ENCODE data around the gene TRPM3.
"Not testable (repeated sequence)": the region's sequence is repeated elsewhere in the genome, so short reads cannot be mapped to it uniquely, and the experiment has no call there.

The TRPM3 gene

DNA sequence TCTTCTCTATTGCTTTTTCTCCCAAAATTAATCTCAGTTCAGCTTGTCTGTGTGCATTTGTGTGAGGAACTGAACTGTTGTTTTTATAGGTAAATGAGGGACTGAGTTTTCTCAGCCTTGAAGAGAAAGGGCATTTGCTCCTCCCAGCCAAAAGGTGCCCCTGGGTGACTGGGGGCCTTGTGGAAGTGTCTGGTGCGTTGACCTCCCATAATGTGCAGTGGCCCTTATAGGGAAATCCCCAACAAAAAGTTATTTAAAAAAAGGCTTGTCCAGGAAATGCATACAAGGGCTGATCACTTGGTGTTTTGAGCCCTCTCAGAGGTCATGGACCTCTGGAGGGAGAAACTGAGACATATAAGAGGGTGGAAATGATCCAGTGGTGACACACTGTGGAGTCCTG lies 467.3 kb downstream of the TRPM3 start:
- Histone ChIP-seq H3K27ac (ENCODE audit: extremely low read depth, low read depth, low read length) (no peak overlapping the region), H3K9me3 (ENCODE audit: control insufficient read depth, insufficient read depth, low read depth, low read length) (no peaks in the 10 kb centered on the region), H3K4me1 (ENCODE audit: control insufficient read depth, insufficient read depth, low read length) (no peaks in the 10 kb centered on the region), H3K36me3 (ENCODE audit: control insufficient read depth in 2 of 2, insufficient read depth in 1 of 2, low read length in 2 of 2) (no peaks in the 10 kb centered on the region), H3K4me3 (ENCODE audit: low read depth, low read length) (no peak overlapping the region)
- POLR2A ChIA-PET = no interaction called here
- CTCF ChIA-PET = interaction anchor here (0.7 kb wide), 2 partner anchors 8 to 14 kb away, joined by 3 read pairs; no protein-coding TSS in a partner anchor
- TF ChIP-seq ZSCAN30 (tag by site-specific recombination; IDR thresholded peaks at IDR 0.05) = no peak
- TF ChIP-seq ZBTB20 (tag by site-specific recombination; IDR thresholded peaks at IDR 0.05) = no peak
- TF ChIP-seq ZNF174 (tag by site-specific recombination; IDR thresholded peaks at IDR 0.05) = no peak
- no peak for TF ChIP-seq ZNF354C (tag by site-specific recombination; IDR thresholded peaks at IDR 0.05; ENCODE audit: borderline replicate concordance, low read depth)
- no peak for TF ChIP-seq ZSCAN16 (tag by site-specific recombination; IDR thresholded peaks at IDR 0.05)
- no peak for TF ChIP-seq ZNF175 (tag by site-specific recombination; IDR thresholded peaks at IDR 0.05)
- TF ChIP-seq ZNF707 (tag by site-specific recombination; IDR thresholded peaks at IDR 0.05) = no peak
- TF ChIP-seq, protein P1, sequence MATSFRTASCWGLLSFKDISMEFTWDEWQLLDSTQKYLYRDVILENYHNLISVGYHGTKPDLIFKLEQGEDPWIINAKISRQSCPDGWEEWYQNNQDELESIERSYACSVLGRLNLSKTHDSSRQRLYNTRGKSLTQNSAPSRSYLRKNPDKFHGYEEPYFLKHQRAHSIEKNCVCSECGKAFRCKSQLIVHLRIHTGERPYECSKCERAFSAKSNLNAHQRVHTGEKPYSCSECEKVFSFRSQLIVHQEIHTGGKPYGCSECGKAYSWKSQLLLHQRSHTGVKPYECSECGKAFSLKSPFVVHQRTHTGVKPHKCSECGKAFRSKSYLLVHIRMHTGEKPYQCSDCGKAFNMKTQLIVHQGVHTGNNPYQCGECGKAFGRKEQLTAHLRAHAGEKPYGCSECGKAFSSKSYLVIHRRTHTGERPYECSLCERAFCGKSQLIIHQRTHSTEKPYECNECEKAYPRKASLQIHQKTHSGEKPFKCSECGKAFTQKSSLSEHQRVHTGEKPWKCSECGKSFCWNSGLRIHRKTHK (tag by site-specific recombination; IDR thresholded peaks at IDR 0.05) = no peak
- no peak for TF ChIP-seq SALL2 (tag by site-specific recombination; IDR thresholded peaks at IDR 0.05; ENCODE audit: borderline replicate concordance)
- TF ChIP-seq TRIM28 (IDR thresholded peaks at IDR 0.05; ENCODE audit: borderline replicate concordance, low read length) = no peak
- no peak for TF ChIP-seq BCL11B (tag by site-specific recombination; IDR thresholded peaks at IDR 0.05; ENCODE audit: low read depth)
- no peak for TF ChIP-seq SP7 (tag by site-specific recombination; IDR thresholded peaks at IDR 0.05)
- TF ChIP-seq ZNF19 (tag by site-specific recombination; IDR thresholded peaks at IDR 0.05; ENCODE audit: low read depth) = no peak
- TF ChIP-seq, protein P2, sequence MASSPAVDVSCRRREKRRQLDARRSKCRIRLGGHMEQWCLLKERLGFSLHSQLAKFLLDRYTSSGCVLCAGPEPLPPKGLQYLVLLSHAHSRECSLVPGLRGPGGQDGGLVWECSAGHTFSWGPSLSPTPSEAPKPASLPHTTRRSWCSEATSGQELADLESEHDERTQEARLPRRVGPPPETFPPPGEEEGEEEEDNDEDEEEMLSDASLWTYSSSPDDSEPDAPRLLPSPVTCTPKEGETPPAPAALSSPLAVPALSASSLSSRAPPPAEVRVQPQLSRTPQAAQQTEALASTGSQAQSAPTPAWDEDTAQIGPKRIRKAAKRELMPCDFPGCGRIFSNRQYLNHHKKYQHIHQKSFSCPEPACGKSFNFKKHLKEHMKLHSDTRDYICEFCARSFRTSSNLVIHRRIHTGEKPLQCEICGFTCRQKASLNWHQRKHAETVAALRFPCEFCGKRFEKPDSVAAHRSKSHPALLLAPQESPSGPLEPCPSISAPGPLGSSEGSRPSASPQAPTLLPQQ (tag by site-specific recombination; IDR thresholded peaks at IDR 0.05) = no peak
- no peak for TF ChIP-seq ZNF266 (tag by site-specific recombination; IDR thresholded peaks at IDR 0.05; ENCODE audit: low read depth)
- no peak for TF ChIP-seq ZNF626 (tag by site-specific recombination; IDR thresholded peaks at IDR 0.05)
- no peak for TF ChIP-seq EGR2 (tag by site-specific recombination; IDR thresholded peaks at IDR 0.05; ENCODE audit: low read depth)
- TF ChIP-seq ZFHX2 (tag by site-specific recombination; conservative IDR thresholded peaks at IDR 0.05) = no peak

DNA sequence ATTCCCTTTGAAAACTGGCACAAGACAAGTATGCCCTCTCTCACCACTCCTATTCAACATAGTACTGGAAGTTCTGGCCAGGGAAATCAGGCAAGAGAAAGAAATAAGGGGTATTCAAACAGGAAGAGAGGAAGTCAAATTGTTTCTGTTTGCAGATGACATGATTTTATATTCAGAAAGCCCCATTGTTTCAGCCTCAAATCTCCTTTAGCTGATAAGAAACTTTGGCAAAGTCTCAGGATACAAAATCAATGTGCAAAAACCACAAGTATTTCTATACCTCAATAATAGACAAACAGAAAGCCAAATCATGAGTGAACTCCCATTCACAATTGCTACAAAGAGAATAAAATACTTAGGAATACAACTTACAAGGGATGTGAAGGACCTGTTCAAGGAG lies 476.8 kb downstream of the TRPM3 start:
- H3K4me1 ChIP-seq (ENCODE audit: control insufficient read depth, insufficient read depth, low read length); H3K4me3 ChIP-seq (ENCODE audit: low read depth, low read length); H3K36me3 ChIP-seq (ENCODE audit: control insufficient read depth in 2 of 2, insufficient read depth in 1 of 2, low read length in 2 of 2); H3K9me3 ChIP-seq (ENCODE audit: control insufficient read depth, insufficient read depth, low read depth, low read length); H3K27ac ChIP-seq (ENCODE audit: extremely low read depth, low read depth, low read length); POLR2A ChIA-PET: not testable (repeated sequence)
- CTCF ChIA-PET = interaction anchor here (11.2 kb wide), 1 partner anchor 604 kb away, joined by 109 read pairs; no protein-coding TSS in a partner anchor

DNA sequence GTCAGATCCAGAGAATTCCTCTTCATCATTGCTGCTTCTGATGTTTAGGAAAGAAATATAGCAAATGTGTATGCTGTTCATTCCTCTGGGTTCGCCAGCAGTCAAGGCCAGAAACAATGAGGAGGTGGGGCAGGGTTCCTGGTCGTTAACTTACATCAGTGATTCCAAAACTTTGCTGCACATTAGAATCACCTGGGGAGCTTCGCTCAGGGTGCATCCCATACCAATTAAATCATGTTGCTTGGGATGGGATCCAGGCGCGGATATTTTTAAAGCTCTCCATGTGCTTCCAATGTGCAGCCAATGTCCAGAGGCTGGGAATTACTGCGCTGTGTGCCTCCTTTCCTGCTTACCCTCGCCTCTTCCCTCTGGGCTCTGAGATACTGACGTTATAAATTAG lies 479.1 kb downstream of the TRPM3 start:
- ChIA-PET CTCF (interaction anchor here (1.1 to 11.2 kb wide), 8 partner anchors 12 to 607 kb away, joined by 3 to 109 read pairs (median 4); no protein-coding TSS in a partner anchor), POLR2A (no interaction called here)
- TF ChIP-seq ZNF843 (tag by site-specific recombination; IDR thresholded peaks at IDR 0.05) (no peak), ZNF169 (tag by site-specific recombination; IDR thresholded peaks at IDR 0.05) (no peak), ZSCAN16 (tag by site-specific recombination; IDR thresholded peaks at IDR 0.05) (no peak), ZNF175 (tag by site-specific recombination; IDR thresholded peaks at IDR 0.05) (no peak), REPIN1 (tag by site-specific recombination; IDR thresholded peaks at IDR 0.05; ENCODE audit: low read depth) (no peak), ZBTB7A (tag by site-specific recombination; IDR thresholded peaks at IDR 0.05; ENCODE audit: low read depth) (no peak), ZNF19 (tag by site-specific recombination; IDR thresholded peaks at IDR 0.05; ENCODE audit: low read depth) (no peak), OVOL3 (tag by site-specific recombination; IDR thresholded peaks at IDR 0.05) (no peak), ZFP3 (tag by site-specific recombination; IDR thresholded peaks at IDR 0.05; ENCODE audit: low read depth) (no peak)
- TF ChIP-seq, protein P2 (tag by site-specific recombination; IDR thresholded peaks at IDR 0.05) = no peak
- Histone ChIP-seq H3K9me3 (ENCODE audit: control insufficient read depth, insufficient read depth, low read depth, low read length) (no peaks in the 10 kb centered on the region), H3K4me3 (ENCODE audit: low read depth, low read length) (no peak overlapping the region), H3K36me3 (ENCODE audit: control insufficient read depth in 2 of 2, insufficient read depth in 1 of 2, low read length in 2 of 2) (no peaks in the 10 kb centered on the region), H3K27ac (ENCODE audit: extremely low read depth, low read depth, low read length) (no peak overlapping the region), H3K4me1 (ENCODE audit: control insufficient read depth, insufficient read depth, low read length) (no peaks in the 10 kb centered on the region)
